ENCODE measurements around the gene MBD3L3.

DNA sequence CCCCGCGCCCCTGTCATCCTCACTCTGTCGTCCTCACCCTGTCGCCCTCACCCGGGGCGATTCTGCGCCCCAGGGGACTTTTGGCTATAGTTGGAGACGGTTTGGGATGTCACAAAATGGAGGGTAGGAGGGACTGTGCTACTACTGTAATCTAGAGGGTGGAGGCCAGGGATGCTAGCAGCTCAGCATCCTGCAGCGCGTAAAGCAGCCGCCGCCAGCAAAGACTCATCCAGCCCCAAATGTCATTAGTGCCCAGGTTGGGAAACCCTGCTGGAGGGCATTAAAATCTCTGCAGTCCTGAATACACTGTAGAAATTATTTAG is 11.4 kb upstream of the MBD3L3 start:
- TF ChIP-seq POLR2AphosphoS5 (IDR thresholded peaks at IDR 0.05; ENCODE audit: low read depth, low read length) = no peak
- TF ChIP-seq POLR2A (IDR thresholded peaks at IDR 0.05; ENCODE audit: low read depth, low read length) = no peak
- no peak for TF ChIP-seq TAF1 (IDR thresholded peaks at IDR 0.05; ENCODE audit: low read depth, low read length)

Measured in GM12891 (cell line).